ENCODE measurements around the gene ZNF263. TPM values are rescaled to one million over a fixed set of nuclear protein-coding genes. Genes with fewer than 3 reads are reported as not detected.
A peak's percentile ranks its signal among the peaks of the same experiment; 100 is the strongest.

ZNF263 gene
- total RNA-seq, 4 donors from 2014 or later = 19.0 to 35.8 (median 27.5) TPM

DNA sequence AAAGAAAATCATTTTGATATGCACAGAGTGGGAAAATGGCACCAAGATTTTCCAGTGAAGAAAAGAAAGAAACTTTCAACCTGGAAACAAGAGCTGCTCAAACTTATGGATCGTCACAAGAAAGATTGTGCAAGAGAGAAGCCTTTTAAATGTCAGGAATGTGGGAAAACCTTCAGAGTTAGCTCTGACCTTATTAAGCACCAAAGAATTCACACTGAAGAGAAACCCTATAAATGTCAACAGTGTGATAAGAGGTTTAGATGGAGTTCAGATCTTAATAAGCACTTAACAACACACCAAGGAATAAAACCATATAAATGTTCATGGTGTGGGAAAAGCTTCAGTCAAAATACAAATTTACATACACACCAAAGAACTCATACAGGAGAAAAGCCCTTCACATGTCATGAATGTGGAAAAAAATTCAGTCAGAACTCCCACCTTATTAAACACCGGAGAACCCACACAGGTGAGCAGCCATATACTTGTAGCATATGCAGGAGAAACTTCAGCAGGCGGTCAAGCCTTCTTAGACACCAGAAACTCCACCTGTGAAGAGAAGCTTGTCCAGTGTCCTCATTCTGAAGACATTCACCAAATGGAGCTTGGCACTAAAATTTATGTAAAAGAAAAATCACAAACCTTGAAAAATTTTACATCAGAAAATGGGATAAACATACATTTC, 34.2 kb downstream of the ZNF263 start:
- TF ChIP-seq, protein P1, sequence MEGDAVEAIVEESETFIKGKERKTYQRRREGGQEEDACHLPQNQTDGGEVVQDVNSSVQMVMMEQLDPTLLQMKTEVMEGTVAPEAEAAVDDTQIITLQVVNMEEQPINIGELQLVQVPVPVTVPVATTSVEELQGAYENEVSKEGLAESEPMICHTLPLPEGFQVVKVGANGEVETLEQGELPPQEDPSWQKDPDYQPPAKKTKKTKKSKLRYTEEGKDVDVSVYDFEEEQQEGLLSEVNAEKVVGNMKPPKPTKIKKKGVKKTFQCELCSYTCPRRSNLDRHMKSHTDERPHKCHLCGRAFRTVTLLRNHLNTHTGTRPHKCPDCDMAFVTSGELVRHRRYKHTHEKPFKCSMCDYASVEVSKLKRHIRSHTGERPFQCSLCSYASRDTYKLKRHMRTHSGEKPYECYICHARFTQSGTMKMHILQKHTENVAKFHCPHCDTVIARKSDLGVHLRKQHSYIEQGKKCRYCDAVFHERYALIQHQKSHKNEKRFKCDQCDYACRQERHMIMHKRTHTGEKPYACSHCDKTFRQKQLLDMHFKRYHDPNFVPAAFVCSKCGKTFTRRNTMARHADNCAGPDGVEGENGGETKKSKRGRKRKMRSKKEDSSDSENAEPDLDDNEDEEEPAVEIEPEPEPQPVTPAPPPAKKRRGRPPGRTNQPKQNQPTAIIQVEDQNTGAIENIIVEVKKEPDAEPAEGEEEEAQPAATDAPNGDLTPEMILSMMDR (IDR thresholded peaks at IDR 0.05) = no peak
- TF ChIP-seq POLR2A (IDR thresholded peaks at IDR 0.05) = no peak
- DNase-seq = no peak
- H3K27ac ChIP-seq = no peak overlapping the region
- H3K9me3 ChIP-seq = peaks cover 0 to 96% (median 41%) of the 10 kb centered on the region in 4 donors
- no peak overlapping the region for H3K4me3 ChIP-seq
- no peaks in the 10 kb centered on the region for H3K4me1 ChIP-seq
- H3K27me3 ChIP-seq = no peaks in the 10 kb centered on the region
- peaks cover 0 to 48% (median 4%) of the 10 kb centered on the region in 3 donors for H3K36me3 ChIP-seq

DNA sequence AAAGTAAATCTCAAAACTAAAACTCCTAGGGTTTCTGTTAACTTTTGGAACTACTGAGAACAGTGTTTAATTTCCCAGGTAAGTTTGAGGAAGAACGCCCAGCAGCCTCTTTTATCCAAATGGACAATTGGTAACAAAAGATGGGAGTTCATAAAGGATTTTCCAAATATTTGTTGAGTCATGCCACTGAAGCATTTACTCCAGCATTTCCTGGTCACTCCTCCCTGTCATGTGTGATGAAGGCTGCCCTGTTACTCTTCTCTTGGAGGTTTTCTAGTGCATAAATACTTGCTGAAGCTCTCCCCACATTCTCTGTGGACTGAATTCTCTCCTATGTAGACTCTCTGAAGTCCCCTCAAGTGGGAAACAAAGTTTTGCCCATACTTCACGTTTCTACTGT, 38.5 kb downstream of the ZNF263 start:
- Histone ChIP-seq H3K4me3 (no peak overlapping the region), H3K9me3 (peaks cover 0 to 58% (median 31%) of the 10 kb centered on the region in 4 donors)

GRCh38 chr16:3327514-3327913, 44.2 kb downstream of the ZNF263 start:
- Histone ChIP-seq H3K27ac (no peak overlapping the region), H3K4me3 (no peak overlapping the region), H3K27me3 (no peaks in the 10 kb centered on the region), H3K4me1 (no peaks in the 10 kb centered on the region), H3K36me3 (no peaks in the 10 kb centered on the region), H3K9me3 (peaks cover 0 to 6% (median 2%) of the 10 kb centered on the region in 4 donors)
- TF ChIP-seq, protein P1 (IDR thresholded peaks at IDR 0.05) = no peak
- no peak for TF ChIP-seq POLR2A (IDR thresholded peaks at IDR 0.05)
- DNase-seq = no peak

More for the DNA sequence above, 38.5 kb downstream of the ZNF263 start:
- no peak for DNase-seq
- no peak overlapping the region for H3K27ac ChIP-seq
- TF ChIP-seq, protein P1 (IDR thresholded peaks at IDR 0.05) = no peak
- TF ChIP-seq POLR2A (IDR thresholded peaks at IDR 0.05) = no peak
- no peaks in the 10 kb centered on the region for H3K4me1 ChIP-seq
- H3K36me3 ChIP-seq = peaks cover 0 to 19% (median 4%) of the 10 kb centered on the region in 3 donors
- H3K27me3 ChIP-seq = no peaks in the 10 kb centered on the region

- DNase-seq = no peak
These were observed 44.8 kb downstream of the ZNF263 start for GRCh38 chr16:3328104-3328503.

GRCh38 chr16:3328643-3329042, 45.4 kb downstream of the ZNF263 start:
- DNase-seq = peak in 2 of 3 donors; percentile 60 to 66
- TF ChIP-seq, protein P1 (IDR thresholded peaks at IDR 0.05) = no peak
- TF ChIP-seq POLR2A (IDR thresholded peaks at IDR 0.05) = no peak
- peaks cover 0 to 3% (median under 1%) of the 10 kb centered on the region in 4 donors for H3K9me3 ChIP-seq
- peak overlapping the region in 1 of 4 donors; percentile 47 for H3K27ac ChIP-seq
- H3K27me3 ChIP-seq = no peaks in the 10 kb centered on the region
- H3K36me3 ChIP-seq = no peaks in the 10 kb centered on the region
- H3K4me3 ChIP-seq = no peak overlapping the region
- no peaks in the 10 kb centered on the region for H3K4me1 ChIP-seq

More at GRCh38 chr16:3328104-3328503, 44.8 kb downstream of the ZNF263 start:
- H3K27ac ChIP-seq = peak overlapping the region in 1 of 4 donors; percentile 47
- no peaks in the 10 kb centered on the region for H3K4me1 ChIP-seq
- TF ChIP-seq POLR2A (IDR thresholded peaks at IDR 0.05) = no peak
- TF ChIP-seq, protein P1 (IDR thresholded peaks at IDR 0.05) = no peak
- H3K36me3 ChIP-seq = no peaks in the 10 kb centered on the region
- H3K4me3 ChIP-seq = no peak overlapping the region
- H3K27me3 ChIP-seq = no peaks in the 10 kb centered on the region
- peaks cover 0 to 6% (median 2%) of the 10 kb centered on the region in 4 donors for H3K9me3 ChIP-seq

Other genes starting within 250 kb of the ZNF263 start
- 100 to 1,000 TPM in 2 of 4 donors, 10 to 100 TPM in 2; 44.6 to 126 (median 93.8) TPM for gene BICDL2, start 246.5 kb upstream of the ZNF263 start, total RNA-seq
- 1 to 10 TPM in 3 of 4 donors, not detected in 1; 1.4 to 3.3 (median 2.4) TPM for gene MMP25, start 236.9 kb upstream of the ZNF263 start, total RNA-seq
- 100 to 1,000 TPM in 3 of 4 donors, 10 to 100 TPM in 1; 93.3 to 676 (median 590) TPM for gene IL32, start 217.9 kb upstream of the ZNF263 start, total RNA-seq
- not detected for gene ZSCAN10, start 184.2 kb upstream of the ZNF263 start, total RNA-seq
- 10 to 100 TPM in 3 of 4 donors, 1 to 10 TPM in 1; 5.0 to 24.6 (median 16.2) TPM for gene ZNF205, start 170.9 kb upstream of the ZNF263 start, total RNA-seq
- gene ZNF213, start 148.5 kb upstream of the ZNF263 start, total RNA-seq = 10 to 100 TPM; 14.9 to 40.6 (median 18.4) TPM
- gene OR1F1, start 95.3 kb upstream of the ZNF263 start, total RNA-seq = not detected
- gene ZNF200, start 48.3 kb upstream of the ZNF263 start, total RNA-seq = 10 to 100 TPM in 2 of 4 donors, 1 to 10 TPM in 2; 8.6 to 13.0 (median 10.0) TPM
- 1 to 10 TPM; 1.2 to 6.6 (median 2.2) TPM for gene MEFV, start 26.9 kb upstream of the ZNF263 start, total RNA-seq
- gene TIGD7, start 21.9 kb downstream of the ZNF263 start, total RNA-seq = 10 to 100 TPM in 1 of 4 donors, 1 to 10 TPM in 3; 1.2 to 14.9 (median 2.9) TPM
- gene ZNF75A, start 22.0 kb downstream of the ZNF263 start, total RNA-seq = 10 to 100 TPM; 19.3 to 56.9 (median 41.6) TPM
- not detected for gene OR2C1, start 72.4 kb downstream of the ZNF263 start, total RNA-seq
- gene ZSCAN32, start 117.5 kb downstream of the ZNF263 start, total RNA-seq = 10 to 100 TPM; 12.4 to 23.1 (median 15.3) TPM
- gene ZNF174, start 117.7 kb downstream of the ZNF263 start, total RNA-seq = 10 to 100 TPM in 3 of 4 donors, 1 to 10 TPM in 1; 7.4 to 19.8 (median 15.7) TPM
- 1 to 10 TPM; 1.1 to 3.3 (median 1.8) TPM for gene ZNF597, start 160.0 kb downstream of the ZNF263 start, total RNA-seq
- gene NAA60, start 160.2 kb downstream of the ZNF263 start, total RNA-seq = 100 to 1,000 TPM in 2 of 4 donors, 10 to 100 TPM in 2; 80.9 to 110 (median 96.8) TPM
- not detected for gene C16orf90, start 212.0 kb downstream of the ZNF263 start, total RNA-seq
- 10 to 100 TPM in 1 of 4 donors, 1 to 10 TPM in 3; 6.6 to 37.1 (median 7.7) TPM for gene CLUAP1, start 217.5 kb downstream of the ZNF263 start, total RNA-seq

Data from Peyer's patch (tissue), 4 donors.